ENCODE results near the gene PTN.

Gene PTN

GRCh38 chr7:137390076-137390475 lies 46.5 kb upstream of the PTN start (continued):
- TF ChIP-seq INSM2 (tag by site-specific recombination; IDR thresholded peaks at IDR 0.05), result no peak
- TF ChIP-seq ZNF426 (tag by site-specific recombination; IDR thresholded peaks at IDR 0.05), result no peak

- TF ChIP-seq ZNF433 (tag by site-specific recombination; IDR thresholded peaks at IDR 0.05; ENCODE audit: low read depth) (no peak), ZSCAN16 (tag by site-specific recombination; IDR thresholded peaks at IDR 0.05) (no peak), ZBTB48 (tag by site-specific recombination; IDR thresholded peaks at IDR 0.05) (no peak), ZNF362 (tag by site-specific recombination; IDR thresholded peaks at IDR 0.05) (no peak), ATF2 (tag by site-specific recombination; IDR thresholded peaks at IDR 0.05; ENCODE audit: low read depth) (no peak), SCRT2 (tag by site-specific recombination; IDR thresholded peaks at IDR 0.05) (no peak)
- Histone ChIP-seq H3K4me1 (ENCODE audit: control insufficient read depth, insufficient read depth, low read length) (no peaks in the 10 kb centered on the region), H3K9me3 (ENCODE audit: control insufficient read depth, insufficient read depth, low read depth, low read length) (no peaks in the 10 kb centered on the region), H3K4me3 (ENCODE audit: low read depth, low read length) (no peak overlapping the region), H3K27ac (ENCODE audit: extremely low read depth, low read depth, low read length) (no peak overlapping the region), H3K36me3 (ENCODE audit: control insufficient read depth in 2 of 2, insufficient read depth in 1 of 2, low read length in 2 of 2) (no peaks in the 10 kb centered on the region)
- ChIA-PET CTCF (no interaction called here), POLR2A (no interaction called here)
Measured at GRCh38 chr7:137388916-137389315, 45.4 kb upstream of the PTN start.

GRCh38 chr7:137386966-137387365 lies 43.4 kb upstream of the PTN start:
- Histone ChIP-seq H3K4me3 (ENCODE audit: low read depth, low read length) (no peak overlapping the region), H3K9me3 (ENCODE audit: control insufficient read depth, insufficient read depth, low read depth, low read length) (no peaks in the 10 kb centered on the region), H3K27ac (ENCODE audit: extremely low read depth, low read depth, low read length) (no peak overlapping the region), H3K36me3 (ENCODE audit: control insufficient read depth in 2 of 2, insufficient read depth in 1 of 2, low read length in 2 of 2) (no peaks in the 10 kb centered on the region), H3K4me1 (ENCODE audit: control insufficient read depth, insufficient read depth, low read length) (no peaks in the 10 kb centered on the region)
- TF ChIP-seq ZFP69B (tag by site-specific recombination; IDR thresholded peaks at IDR 0.05) (no peak), ZNF214 (tag by site-specific recombination; IDR thresholded peaks at IDR 0.05; ENCODE audit: borderline replicate concordance) (no peak), GLI4 (tag by site-specific recombination; IDR thresholded peaks at IDR 0.05) (no peak), WT1 (tag by site-specific recombination; IDR thresholded peaks at IDR 0.05) (no peak), ZNF184 (tag by site-specific recombination; IDR thresholded peaks at IDR 0.05) (no peak), ZNF510 (tag by site-specific recombination; IDR thresholded peaks at IDR 0.05; ENCODE audit: insufficient replicate concordance) (no peak), HOXD13 (CRISPR knock-in tag; IDR thresholded peaks at IDR 0.05; ENCODE audit: borderline replicate concordance) (no peak), ZNF555 (tag by site-specific recombination; conservative IDR thresholded peaks at IDR 0.05) (no peak), ZNF571 (tag by site-specific recombination; IDR thresholded peaks at IDR 0.05) (no peak)
- TF ChIP-seq, protein P1, sequence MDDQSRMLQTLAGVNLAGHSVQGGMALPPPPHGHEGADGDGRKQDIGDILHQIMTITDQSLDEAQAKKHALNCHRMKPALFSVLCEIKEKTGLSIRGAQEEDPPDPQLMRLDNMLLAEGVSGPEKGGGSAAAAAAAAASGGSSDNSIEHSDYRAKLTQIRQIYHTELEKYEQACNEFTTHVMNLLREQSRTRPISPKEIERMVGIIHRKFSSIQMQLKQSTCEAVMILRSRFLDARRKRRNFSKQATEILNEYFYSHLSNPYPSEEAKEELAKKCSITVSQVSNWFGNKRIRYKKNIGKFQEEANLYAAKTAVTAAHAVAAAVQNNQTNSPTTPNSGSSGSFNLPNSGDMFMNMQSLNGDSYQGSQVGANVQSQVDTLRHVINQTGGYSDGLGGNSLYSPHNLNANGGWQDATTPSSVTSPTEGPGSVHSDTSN (CRISPR knock-in tag; IDR thresholded peaks at IDR 0.05), result no peak
- TF ChIP-seq, protein P2, sequence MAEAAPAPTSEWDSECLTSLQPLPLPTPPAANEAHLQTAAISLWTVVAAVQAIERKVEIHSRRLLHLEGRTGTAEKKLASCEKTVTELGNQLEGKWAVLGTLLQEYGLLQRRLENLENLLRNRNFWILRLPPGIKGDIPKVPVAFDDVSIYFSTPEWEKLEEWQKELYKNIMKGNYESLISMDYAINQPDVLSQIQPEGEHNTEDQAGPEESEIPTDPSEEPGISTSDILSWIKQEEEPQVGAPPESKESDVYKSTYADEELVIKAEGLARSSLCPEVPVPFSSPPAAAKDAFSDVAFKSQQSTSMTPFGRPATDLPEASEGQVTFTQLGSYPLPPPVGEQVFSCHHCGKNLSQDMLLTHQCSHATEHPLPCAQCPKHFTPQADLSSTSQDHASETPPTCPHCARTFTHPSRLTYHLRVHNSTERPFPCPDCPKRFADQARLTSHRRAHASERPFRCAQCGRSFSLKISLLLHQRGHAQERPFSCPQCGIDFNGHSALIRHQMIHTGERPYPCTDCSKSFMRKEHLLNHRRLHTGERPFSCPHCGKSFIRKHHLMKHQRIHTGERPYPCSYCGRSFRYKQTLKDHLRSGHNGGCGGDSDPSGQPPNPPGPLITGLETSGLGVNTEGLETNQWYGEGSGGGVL (tag by site-specific recombination; IDR thresholded peaks at IDR 0.05), result no peak
- CTCF ChIA-PET, result no interaction called here
- POLR2A ChIA-PET, result no interaction called here

Data from HEK293 (cell line).